ENCODE results near the gene SMARCD2.
"Not testable (repeated sequence)": the region's sequence is repeated elsewhere in the genome, so short reads cannot be mapped to it uniquely, and the experiment has no call there.

DNA sequence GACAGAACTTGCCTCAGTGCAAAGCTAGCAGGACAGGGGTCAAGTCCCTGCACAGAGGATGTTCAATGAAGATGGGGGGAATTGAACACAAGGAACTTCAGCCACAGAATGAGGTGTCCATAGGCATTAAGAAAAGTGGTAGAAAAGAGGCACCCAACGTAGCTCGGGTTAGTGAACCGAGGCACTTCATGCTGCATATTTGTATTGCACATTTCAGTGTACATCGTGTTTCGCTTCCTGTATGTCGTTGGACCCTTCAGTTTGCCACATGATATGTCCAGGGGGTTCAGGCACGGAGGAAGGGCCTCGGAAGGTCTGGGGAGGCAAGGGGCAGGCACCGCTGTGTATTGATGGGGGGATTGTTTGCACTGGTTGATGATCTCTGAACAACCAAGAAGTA is 35.9 kb upstream of the SMARCD2 start:
- TF ChIP-seq POLR2A (IDR thresholded peaks at IDR 0.05; ENCODE audit: low read depth, low read length); TAF1 (IDR thresholded peaks at IDR 0.05; ENCODE audit: borderline replicate concordance, low read depth, low read length): not testable (repeated sequence)

All from GM12892 (cell line).